MV-4-11 (cell line): ENCODE measurements around the gene CASP10.

Source experiments
- DNase-seq: peaks from one replicate; lab custom pipeline; 2025; lab: John Stamatoyannopoulos, UW

Gene CASP10

DNA sequence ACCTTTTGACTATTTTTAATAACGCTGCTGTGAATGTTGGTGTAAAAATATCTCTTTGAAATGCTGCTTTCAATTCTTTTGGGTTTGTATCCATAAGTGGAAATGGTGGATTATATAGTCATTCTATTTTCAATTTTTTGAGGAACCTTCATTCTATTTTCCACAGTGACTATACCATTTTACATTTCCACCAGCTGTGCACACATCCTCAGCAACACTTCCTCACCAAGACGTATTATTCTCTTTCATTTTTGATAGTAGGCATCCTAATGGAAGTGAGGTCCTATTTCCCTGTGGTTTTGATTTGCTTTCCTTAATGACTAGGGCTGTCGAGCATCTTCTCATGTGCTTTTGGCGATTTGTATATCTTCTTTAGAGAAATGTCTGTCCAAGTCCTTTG is 14.8 kb downstream of the CASP10 start:
- DNase-seq, result peak; percentile 20

DNA sequence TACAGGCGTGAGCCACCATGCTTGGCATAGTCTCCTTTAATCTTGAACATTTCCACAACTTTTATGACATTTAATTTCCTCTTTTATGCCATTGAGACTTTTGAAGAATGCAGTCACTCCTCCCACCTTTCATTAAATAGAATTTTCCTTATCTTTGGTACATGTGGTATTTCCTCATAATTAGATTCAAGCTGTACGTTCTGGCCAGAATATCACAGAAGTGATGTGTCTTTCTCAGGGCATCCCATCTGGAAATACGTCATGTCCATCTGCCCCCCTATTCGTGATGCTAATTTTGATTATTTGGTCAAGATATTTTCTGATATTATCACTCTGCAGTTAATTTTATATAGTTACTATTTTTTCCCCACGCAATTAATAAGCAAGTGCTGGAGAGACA is 16.9 kb downstream of the CASP10 start:
- no peak for DNase-seq

DNA sequence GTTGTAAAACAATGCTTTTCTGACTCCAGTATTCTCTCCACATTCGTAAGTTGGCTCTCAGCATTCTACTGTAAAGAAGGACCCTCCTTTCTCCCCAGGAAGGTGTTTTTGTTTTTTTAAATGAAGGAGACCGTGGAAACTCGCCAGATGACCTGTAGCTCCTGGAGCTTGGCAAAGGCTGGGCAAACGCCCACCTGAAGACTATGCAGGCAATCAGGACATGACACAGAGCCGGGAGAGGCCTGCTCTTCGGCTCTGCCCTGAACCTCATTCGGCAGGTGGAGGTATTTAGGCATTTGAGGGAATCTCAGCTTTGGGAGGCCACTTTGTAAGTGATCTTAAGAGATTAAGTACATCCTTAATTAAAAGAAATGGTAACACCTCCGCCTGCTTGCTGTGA is 17.4 kb downstream of the CASP10 start:
- no peak for DNase-seq

DNA sequence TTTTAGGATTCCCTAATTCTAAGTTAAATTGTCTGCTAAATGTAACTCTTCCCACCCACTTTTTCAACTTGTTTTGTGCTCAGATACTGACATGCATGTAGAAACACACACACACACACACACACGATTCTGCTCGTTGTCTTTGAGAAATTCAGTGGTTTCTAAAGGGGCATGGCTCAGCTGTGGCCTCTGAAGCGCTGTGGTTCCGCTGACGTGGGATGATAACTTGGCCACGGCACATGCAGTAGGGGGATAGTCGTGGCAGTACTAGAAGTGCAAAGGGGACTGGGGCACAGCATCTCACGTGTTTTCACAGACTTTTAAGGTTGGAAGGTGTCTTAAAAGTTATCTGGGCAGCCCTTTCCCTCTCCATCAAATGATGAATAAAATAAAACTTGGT is 18.4 kb downstream of the CASP10 start:
- no peak for DNase-seq

DNA sequence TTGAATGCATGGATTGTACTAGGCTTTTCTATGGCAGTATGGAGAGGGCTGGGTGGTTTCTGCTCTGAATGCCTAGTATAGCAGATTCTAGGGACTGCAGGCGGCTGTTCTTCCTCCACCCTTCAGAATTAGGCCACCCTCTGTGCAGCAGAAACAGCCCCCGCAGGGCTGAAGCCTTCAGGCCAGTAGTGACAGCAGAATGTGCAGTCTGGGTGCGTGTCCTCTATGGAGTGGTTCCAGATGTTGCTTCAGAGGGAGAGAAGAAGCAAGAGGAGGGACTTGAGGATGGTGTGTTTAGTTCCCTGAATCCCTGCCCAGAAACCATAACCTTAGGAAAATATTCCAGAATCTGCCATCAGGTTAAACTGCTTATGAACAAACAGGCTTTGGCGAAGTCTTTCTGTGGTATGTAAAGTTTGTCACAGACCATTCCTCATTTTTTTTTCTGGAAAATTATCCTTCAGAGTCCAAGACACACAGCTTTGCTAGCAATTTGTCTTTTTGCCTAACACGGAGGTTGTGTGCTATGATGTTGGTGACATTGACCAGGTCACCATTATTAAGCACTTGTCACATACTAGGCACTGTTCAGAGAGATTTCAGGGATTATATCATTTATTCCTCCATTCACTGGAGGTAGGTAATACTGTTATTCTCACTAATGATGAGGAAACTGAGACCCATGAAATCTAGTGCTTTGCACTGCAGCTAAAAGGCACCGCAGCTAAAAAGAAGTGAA is 21.1 kb downstream of the CASP10 start:
- DNase-seq, result no peak

DNA sequence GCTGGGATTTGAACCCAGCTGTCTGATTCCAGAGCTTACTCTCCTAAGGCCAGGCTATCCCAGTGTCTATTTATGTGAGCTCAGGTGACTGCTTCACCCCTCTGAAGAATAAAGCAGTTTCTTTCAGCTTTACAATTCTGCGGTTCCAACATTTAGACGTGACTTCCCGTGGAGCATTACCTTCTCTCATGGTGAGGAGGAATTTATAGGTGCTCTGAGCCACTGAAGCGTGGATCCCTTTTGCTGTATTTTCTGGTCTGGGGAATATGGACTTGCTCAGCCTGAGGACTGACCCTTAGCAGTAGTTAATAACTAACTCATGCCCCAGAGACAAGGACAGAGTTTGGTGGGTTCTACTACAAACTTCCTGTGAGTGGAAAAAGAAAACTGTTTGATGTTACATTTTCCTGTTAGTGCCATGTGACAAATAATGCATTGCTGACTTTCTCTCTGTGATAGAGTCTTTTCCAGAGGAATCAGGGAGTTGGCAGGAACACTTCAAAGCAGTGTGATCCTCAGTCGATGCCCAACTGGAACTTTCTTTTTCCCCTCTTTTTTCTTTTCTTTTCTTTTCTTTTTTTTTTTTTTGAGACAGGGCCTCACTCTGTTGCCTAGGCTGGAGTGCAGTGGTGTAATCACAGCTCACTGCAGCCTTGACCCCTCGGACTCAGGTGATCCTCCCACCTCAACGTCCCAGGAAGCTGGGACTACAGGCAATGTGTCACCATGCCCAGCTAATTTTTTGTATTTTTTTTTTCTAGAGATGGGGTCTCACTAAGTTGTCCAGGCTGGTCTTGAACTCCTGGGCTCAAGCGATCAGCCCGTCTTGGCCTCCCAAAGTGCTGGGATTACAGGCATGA is 21.9 kb downstream of the CASP10 start:
- no peak for DNase-seq

DNA sequence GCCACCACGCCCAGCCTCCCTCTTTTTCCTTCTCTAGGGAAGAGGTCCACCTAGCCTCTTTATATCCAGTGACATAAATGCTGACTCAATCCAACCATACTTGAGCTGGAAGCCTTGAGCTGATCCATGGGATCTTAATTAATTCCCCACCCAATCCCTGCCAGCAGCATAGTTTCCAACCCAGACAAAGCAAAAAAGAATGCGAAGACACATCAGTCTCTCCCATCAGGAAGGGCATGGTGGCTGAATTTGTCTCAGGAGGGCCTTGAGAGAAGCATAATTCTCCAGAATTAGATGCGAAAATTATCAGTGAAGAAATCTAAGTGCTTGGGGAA is 22.5 kb downstream of the CASP10 start:
- DNase-seq, result no peak

DNA sequence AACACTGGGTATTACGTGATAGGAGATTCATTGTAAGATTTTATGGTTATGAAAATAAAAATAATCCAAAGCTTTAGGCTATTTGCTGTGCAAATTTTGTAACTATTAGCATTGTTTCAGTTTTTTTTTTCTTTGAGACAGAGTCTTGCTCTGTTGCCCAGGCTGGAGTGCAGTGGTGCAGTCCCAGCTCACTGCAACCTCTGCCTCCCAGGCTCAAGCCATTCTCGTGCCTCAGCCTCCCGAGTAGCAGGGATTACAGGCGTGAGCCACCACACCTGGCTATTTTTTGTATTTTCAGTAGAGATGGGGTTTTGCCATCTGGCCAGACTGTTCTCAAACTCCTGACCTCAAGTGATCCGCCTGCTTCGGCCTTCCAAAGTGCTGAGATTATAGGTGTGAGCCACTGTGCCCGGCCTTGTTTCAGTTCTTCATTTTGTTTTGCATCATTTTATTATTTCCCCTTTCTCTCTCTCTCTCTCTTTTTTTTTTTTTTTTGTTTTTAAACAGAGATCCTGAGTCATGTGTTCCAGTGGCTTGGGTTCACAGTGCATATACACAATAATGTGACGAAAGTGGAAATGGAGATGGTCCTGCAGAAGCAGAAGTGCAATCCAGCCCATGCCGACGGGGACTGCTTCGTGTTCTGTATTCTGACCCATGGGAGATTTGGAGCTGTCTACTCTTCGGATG is 25.8 kb downstream of the CASP10 start:
- peak; percentile 97 for DNase-seq

DNA sequence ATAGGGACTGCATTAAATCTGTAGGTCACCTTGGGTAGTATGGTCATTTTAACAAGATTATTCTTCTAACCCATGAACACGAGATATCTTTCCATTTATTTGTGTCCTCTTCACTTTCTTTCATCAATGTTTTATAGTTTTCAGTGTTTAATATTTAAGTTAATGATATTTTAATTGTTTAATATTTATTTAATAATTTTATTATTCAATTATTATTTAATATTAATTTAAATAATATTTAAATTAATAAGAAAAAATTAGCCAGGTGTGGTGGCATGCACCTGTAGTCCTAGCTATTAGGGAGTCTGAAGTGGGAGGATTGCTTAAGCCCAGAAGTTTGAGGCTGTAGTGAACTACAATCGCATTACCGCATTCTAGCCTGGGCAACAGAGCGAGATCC is 33.0 kb downstream of the CASP10 start:
- DNase-seq, result no peak

DNA sequence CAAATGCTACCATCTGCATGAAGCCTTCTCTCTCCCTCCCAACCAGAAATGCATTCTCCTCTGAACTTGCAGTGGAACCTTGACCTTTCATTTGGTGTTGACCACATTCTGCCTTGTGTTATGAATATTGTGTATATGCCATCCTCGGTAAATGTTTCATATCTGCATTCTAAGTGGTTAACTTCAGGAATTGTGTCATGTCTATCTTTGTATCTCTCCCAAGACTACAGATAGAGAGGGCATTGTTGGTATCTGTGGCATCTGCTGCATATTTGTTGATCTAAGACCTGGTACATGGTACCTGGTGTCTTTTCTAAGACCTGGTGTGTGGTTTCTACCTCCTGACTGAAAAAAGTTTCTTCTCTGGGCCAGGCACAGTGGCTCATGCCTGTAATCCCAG is 34.0 kb downstream of the CASP10 start:
- DNase-seq, result no peak

DNA sequence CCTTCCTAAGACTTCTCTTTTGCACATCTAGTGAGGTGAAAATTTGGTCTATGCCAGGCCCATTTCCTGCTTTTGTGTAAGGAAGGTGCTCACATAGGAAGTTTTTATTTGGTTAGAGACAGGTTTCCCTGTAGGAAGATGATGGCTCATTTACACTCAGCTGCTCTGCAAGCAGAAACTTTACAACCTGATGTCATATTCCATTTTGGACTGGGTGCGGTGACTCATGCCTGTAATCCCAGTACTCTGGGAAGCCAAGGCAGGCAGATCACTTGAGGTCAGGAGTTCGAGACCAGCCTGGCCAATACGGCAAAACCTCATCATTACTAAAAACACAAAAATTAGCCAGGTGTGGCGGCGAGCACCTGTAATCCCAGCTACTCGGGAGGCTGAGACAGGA is 35.8 kb downstream of the CASP10 start:
- no peak for DNase-seq

DNA sequence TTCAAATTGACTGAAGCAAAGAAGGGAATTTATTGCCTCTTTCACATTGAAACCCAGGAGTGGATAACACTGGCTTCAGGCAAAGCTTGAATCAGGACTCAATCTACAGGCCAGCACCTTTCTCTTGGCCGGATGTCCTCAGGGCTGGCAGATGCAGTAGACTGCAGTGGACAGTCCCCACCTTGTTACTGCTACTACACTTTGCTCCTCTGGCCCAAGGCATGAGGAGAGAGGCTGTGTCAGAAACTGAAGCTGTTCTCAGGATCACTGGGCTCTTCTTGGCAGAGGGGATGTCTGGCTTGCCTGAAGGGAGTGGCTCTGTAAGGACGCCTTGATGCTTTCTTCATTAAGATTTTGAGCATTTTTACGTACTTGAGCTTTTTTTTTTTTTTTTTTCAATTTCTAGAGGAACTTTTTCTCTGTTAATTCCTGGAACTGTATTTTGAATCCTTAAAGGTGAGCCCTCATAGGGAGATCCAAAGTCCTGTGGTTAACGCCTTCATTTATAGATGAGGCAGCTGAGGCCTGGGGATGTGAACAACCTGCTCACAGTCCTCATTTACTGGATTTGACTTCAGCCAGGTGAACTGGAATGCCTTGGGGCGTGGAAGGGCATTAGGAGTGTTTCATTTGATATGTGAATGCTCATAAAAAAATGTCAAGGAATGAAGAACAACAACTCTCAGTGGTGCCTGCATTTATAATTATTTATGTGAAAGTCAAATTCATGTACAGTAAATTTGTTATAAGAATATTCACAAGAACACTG is 36.6 kb downstream of the CASP10 start:
- DNase-seq, result no peak

DNA sequence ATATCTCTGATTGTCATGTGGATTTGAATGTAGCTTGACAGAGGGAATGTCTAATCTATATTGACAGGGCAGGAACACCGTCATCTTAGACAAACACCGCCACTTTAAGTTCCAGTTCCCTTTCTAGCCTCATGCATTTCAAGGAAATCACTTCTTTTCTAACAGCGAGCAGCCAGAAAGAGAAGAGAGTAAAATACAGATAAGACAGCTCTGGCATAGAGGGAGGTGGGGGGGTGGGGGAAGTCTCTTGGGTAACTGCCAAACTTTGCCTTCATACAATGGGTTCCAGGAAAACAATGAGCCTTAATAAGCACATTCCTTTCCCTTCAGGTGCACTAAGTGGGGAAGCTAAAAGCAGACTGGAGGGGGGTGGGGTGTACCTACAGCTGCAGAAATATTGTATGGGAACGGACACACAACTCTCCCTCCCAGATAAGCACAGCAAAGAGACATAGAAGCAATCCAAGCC is 37.2 kb downstream of the CASP10 start:
- DNase-seq, result peak; percentile 70

DNA sequence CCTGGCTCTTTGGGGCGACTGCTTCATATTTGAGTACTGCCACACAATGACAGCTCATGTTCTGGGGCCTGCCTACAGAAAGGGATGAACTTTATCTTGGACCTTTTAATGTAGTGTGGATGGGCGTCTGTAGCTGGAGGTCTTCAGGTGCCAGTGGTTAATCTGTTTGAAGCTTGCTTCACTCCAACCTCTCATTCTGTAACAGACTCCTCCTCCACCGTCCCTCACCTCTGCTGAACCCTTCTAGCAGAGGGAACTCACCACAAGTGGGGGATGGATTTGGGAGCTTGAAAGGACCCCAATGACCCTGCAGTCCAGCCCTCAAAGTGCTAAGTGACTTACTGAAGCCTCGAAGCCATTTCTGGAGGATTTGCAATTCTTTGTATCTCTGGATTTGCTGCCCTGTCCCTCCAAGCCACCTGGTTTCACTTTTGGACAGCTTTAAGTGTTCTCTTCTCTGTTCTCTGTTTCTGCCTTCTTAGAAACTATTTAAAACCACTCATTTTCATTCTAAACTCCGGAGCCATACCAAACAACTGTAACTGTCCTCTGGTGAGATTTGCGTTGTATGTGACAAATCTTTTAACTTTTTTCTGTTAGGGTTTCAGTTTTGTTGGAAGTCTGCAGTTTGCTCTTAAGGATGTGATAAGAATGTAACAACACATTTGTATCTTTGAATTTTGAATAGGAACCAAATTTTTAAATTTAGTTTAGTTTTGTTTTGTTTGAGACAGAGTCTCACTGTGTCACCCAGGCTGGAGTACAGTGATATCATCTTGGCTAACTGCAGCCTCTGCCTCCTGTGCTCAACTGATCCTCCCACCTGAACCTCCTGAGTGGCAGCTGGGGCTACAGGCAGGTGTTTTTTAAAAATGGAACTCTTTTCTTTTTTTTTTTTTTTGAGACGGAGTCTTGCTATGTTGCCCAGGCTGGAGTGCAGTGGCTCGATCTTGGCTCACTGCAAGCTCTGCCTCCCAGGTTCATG is 40.4 kb downstream of the CASP10 start:
- DNase-seq, result peak; percentile 27

DNA sequence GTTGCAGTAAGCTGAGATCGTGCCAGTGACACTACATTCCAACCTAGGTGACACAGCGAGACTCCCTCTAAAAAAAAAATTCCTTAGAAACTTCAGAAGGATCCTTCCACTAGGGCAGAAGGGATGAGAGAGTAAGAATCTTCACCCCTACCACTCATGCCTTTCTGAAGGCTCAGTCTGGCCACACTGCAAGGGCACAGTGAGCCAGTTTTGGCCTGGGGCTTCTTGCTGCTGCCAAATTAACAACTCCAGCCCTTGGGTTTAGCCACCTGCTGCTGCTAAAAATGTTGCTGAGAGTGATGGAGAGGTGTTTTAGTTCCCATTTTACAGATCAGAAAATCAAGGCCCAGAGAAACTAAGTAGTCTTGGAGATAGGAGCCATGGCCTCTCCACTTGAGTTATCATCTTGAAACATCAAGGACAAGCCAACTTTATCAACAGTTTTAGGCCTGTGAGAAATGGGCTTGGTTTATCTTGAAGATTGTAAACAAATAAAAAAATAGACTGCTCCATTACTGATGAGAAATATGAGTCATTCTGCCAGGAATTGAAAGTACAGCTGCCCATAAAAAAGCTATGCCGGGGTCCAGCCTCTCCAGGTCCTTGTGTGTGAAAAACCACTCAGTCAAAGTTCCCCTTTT is 45.5 kb downstream of the CASP10 start:
- DNase-seq, result peak; percentile 69

DNA sequence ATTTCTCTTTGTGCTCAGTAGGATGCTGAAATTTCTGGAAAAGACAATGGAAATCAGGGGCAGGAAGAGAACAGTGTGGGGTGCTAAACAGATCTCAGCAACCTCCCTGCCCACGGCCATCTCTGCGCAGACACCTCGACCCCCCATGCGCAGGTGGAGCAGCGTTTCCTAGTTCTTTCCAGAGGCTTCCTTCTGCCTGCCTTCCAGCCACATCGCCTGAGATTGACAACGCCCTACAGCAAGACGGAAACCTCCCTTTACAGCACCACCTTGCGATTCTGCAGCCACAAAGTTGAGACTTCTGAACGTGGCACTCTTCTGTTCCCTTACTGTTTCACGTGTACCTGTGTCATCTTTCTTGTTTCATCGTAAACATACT is 46.0 kb downstream of the CASP10 start:
- no peak for DNase-seq

DNA sequence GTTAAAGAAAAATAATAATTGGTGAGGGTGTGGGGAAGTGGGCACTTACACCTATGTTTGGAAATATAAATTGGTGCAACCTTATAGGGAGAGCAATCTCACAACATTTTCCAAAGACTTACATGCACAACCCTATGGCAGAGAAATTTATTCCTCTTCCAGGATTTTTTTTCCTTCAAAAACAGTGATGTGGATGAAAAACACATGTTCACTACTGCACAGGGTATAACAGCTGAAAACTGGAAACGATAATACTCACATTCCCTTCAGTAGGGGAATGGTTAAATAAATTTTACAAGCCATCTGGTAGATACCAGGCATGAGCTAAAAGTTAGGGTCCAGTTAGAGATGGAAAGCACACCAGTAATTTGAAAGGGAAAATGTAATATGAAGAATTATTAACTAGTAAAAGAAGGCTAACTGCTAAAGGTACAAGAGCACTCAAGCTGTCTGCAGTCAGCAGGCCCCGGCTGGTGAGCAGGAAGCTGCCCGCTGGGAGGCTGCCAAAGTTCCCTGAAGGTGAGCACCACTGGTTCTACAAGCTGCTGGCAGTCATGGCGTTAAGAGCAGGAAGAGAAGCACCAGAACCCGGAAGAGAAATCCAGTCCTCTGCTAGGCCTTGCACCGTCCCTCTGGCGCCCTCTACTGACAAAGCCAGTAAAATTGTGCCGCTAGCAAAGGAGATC is 49.0 kb downstream of the CASP10 start:
- DNase-seq, result peak; percentile 96

DNA sequence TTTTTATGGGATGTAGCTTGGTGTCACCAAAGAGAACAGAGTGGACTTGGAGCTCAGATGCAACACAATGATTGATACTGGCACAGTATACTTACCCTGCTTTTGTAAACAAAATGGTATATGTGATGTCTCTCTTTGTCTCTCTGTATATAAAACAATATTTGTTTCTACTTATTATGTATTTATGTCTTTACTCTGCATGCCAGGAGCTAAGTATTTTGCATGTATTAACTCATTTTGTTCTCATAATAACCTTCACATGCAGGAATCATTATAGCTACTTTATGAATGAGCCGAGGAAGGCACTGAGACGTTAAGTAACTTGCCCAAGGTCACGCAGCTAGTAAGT is 49.5 kb downstream of the CASP10 start:
- no peak for DNase-seq

DNA sequence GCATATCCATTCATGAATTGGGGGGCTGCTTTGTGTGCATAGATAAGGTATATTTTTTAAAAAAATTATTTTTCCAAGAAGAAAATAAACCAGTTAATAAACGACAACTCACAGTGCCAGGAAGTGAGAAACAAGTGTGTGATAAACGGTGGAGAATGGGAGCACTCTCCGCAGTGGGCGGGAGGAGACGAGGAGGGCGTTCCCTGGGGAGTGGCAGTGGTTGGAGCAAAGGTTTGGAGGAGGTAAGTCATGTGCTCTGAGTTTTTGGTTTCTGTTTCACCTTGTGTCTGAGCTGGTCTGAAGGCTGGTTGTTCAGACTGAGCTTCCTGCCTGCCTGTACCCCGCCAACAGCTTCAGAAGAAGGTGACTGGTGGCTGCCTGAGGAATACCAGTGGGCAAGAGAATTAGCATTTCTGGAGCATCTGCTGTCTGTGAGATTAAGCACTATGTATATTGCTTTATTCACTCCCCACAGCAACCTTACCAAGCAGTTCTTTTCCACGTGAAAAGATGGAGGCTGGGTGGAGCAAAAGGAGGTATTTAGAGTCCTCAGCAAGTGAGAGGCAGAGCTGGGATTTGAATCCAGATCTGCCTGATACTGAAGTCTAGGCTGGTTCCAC is 50.4 kb downstream of the CASP10 start:
- peak; percentile 88 for DNase-seq
